ENCODE data around the gene ANO4. TPM values are rescaled to one million over a fixed set of nuclear protein-coding genes. Genes with fewer than 3 reads are reported as not detected.
A peak's percentile ranks its signal among the peaks of the same experiment; 100 is the strongest.
"Not testable (repeated sequence)": the region's sequence is repeated elsewhere in the genome, so short reads cannot be mapped to it uniquely, and the experiment has no call there.

Gene ANO4
- polyA plus RNA-seq, 4 donors, result 1.1 to 2.2 (median 1.6) TPM

- DNase-seq (ENCODE audit: low read depth in 4 of 4, low spot score in 2 of 4), result no peak
Observed at GRCh38 chr12:100867639-100868393, 73.2 kb downstream of the ANO4 start.

- DNase-seq (ENCODE audit: low read depth in 4 of 4, low spot score in 2 of 4), result no peak
Observed at GRCh38 chr12:100868487-100868886, 73.9 kb downstream of the ANO4 start.

DNA sequence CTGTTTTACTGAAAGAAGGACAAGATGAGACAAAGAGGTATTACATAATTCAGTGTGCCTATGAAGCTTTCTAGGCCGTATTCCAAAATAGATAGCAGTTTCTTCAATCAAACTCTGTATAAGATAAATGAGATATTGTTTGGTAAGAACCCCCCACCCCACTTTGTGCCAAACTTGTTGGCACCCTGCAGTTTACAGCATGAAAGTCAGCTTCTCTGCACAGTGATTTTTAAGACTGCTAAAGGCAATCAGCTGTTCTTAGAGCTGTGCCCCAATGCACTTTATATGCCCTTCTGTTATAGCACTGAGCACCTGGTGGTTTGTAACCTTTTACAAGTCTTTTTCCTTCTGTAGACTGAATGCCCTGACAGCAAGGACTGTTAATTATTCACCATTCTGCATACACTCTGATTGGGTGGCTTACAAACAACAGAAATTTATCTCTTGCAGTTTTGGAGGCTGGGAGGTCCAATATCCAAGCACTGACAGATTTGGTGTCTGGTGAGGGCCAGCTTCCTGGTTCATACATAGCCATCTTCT, 76.7 kb downstream of the ANO4 start:
- no peak for DNase-seq (ENCODE audit: low read depth in 4 of 4, low spot score in 2 of 4)

DNA sequence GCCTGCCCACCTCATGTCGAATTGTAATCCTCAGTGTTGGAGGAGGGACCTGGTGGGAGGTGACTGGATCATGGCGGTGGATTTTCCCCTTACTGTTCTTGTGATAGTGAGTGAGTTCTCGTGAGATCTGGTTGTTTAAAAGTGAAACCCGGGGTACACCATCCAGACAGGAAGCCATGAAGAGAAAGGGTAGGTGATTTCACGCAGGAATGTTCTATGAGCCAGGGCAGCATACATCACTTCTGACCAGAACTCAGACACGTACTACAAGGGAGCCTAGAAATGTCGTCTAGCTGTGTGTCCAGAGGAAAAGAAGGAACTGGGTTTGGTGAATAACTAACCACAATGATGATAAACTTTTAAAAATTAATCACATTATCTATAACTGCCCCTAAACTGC, 80.6 kb downstream of the ANO4 start:
- DNase-seq (ENCODE audit: low read depth in 4 of 4, low spot score in 2 of 4), result no peak

DNA sequence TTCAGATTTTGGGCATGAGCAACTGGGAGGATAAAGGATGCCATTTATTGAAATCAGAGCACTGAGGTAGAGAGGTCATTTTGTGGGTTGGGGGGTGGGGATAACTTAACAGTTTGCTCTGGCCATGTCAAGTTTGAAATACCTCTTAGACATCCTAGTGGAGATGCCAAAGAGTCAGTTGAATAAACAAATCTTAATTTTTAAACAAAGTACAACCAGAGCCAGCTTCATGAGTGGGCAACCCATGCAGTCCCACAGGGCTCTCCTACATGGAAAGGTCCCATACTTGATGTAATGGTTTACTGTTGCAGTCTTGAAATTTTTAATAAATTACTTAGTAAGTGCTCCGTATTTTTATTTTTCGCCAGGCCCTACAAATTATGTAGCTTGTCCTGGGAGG, 81.2 kb downstream of the ANO4 start:
- no peak for DNase-seq (ENCODE audit: low read depth in 4 of 4, low spot score in 2 of 4)

DNA sequence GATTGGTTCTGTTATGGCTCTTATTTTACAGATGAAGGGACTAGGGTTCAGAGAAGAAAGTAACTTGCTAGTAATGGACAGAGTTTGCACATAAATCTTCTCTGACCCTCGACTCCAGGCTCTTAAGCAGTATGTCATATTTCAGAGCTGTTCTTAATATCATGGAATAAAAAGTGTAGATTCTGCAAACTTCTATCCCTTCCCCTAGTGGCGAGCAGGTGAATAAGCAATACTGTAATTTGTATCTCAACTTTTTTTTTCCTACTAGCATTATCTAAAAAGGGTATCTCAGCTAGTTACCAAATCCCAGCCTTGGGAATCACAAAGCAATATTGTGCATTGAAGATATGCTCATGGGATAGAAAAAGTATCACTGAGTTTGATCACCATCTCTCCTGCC, 83.2 kb downstream of the ANO4 start:
- DNase-seq (ENCODE audit: low read depth in 4 of 4, low spot score in 2 of 4), result no peak

GRCh38 chr12:100895192-100895591, 100.6 kb downstream of the ANO4 start:
- no peak for DNase-seq (ENCODE audit: low read depth in 4 of 4, low spot score in 2 of 4)

- DNase-seq (ENCODE audit: low read depth in 4 of 4, low spot score in 2 of 4), result no peak
Observed at GRCh38 chr12:100896192-100896591, 101.6 kb downstream of the ANO4 start.

- no peak for DNase-seq (ENCODE audit: low read depth in 4 of 4, low spot score in 2 of 4)
Observed at GRCh38 chr12:100897240-100897639, 102.7 kb downstream of the ANO4 start.

- DNase-seq (ENCODE audit: low read depth in 4 of 4, low spot score in 2 of 4), result no peak
Observed at GRCh38 chr12:100899301-100899700, 104.7 kb downstream of the ANO4 start.

GRCh38 chr12:100900808-100901207, 106.2 kb downstream of the ANO4 start:
- DNase-seq (ENCODE audit: low read depth in 4 of 4, low spot score in 2 of 4), result no peak

DNA sequence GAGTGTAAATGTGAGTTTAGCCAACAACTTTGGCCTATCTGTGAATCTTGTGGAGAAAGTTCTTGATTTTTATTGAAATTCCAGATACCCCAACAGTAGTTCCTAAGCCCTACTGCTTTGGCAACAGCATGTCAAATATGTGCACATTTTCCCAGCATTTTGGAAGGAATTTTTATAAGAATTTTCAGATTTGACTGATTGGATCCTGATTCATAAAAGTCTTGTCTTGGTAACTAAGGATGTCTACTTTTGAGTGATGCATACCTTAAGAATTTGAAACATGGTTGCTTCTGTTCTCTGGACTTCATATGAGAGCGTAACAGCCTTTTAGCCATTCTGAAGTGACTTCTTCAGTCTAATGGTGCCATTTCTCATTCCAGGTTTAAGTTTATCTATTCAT, 106.7 kb downstream of the ANO4 start:
- DNase-seq (ENCODE audit: low read depth in 4 of 4, low spot score in 2 of 4), result no peak

- no peak for DNase-seq (ENCODE audit: low read depth in 4 of 4, low spot score in 2 of 4)
Observed at GRCh38 chr12:100904270-100904669, 109.7 kb downstream of the ANO4 start.

- no peak for DNase-seq (ENCODE audit: low read depth in 4 of 4, low spot score in 2 of 4)
Observed at GRCh38 chr12:100908501-100908900, 113.9 kb downstream of the ANO4 start.

DNA sequence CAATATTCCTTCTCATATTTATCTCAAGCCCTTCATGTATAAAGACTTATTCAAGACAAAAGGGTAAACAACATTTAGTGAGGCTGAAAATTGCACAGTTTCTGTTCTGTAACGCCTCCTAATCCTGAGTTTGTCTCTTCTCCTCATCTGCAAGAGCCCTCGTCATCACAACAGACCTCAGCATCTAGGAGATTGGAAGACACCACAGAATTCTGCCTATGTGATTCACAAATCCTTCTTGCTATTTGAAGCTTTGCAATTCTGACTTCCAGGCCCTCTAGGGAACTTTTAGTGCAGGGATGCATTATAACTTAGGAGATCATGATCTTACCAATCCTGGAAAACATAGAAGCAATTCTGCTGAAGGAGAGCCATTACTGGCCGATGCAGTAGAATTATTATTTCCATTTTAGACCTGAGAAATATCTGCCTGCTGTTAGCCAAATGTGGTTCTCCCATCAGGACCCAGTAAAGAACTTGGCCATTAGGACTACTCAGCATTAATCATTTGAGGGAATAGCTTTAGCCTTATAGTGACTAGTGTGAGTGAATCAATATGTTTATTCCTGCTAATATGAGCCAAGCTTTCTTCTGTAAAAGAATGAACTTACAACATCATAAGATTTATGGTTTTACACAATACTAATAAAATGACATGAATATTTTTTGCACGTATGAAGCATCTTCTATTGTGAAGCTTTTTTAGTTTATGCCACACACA, 119.5 kb downstream of the ANO4 start:
- no peak for DNase-seq (ENCODE audit: low read depth in 4 of 4, low spot score in 2 of 4)

DNA sequence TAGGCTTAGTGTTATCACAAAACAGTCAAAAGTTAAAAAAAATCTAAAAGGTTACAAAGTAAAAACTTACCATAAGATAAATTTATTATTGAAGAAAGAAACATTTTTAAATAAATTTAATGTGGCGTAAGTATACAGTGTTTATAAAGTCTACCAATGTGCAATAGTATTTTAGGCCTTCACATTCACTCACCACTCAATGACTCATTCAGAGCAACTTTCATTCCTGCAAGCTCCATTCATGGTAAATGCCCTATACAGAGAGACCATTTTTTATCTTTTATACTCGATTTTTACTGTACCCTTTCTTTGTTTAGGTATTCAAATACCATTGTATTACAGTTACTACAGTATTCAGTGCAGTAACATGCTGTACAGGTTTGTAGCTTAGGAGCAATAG, 124.5 kb downstream of the ANO4 start:
- no peak for DNase-seq (ENCODE audit: low read depth in 4 of 4, low spot score in 2 of 4)

- no peak for DNase-seq (ENCODE audit: low read depth in 4 of 4, low spot score in 2 of 4)
Observed at GRCh38 chr12:100920493-100920892, 125.9 kb downstream of the ANO4 start.

GRCh38 chr12:100926669-100927248, 132.2 kb downstream of the ANO4 start:
- peak in 2 of 4 donors; percentile 3 to 17 for DNase-seq (ENCODE audit: low read depth in 4 of 4, low spot score in 2 of 4)

DNA sequence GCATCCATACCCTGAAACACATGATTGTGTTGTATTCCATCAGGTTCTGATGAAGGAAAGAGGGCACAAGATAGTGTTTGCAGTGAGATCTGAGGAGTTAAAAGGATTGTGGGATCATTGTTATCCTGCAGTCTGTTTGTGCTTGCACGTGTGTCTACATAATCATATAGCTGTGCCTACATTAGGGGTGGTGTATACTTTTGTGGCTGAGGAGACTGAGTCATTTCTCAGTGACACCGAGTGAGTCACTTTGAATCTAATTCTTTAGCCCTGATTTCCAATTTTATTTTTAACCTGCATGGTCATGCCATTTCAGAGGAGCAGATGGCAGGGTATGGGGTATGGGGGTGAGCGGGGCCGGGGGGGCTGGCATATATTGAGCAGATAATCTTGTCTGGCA, 133.2 kb downstream of the ANO4 start:
- no peak for DNase-seq (ENCODE audit: low read depth in 4 of 4, low spot score in 2 of 4)

DNA sequence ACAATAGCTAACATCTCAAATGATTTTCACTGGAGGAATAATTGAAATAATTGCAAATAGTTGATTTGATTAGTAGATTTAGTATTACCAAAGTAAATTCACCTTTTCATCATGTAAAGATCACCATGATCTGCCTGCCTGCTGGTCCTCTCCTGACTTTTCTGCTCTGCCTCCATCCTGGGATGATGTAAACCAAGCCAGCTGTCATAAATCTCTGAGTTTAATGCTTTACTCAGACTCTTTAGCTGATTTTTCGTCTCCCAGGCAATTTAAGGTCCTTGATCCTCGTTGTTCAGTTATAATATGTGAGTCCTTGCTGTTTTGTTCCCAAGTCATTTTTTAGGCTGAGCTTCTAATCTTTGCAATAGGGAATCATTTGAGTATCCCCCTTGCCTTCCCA, 138.0 kb downstream of the ANO4 start:
- DNase-seq (ENCODE audit: low read depth in 4 of 4, low spot score in 2 of 4), result no peak

DNA sequence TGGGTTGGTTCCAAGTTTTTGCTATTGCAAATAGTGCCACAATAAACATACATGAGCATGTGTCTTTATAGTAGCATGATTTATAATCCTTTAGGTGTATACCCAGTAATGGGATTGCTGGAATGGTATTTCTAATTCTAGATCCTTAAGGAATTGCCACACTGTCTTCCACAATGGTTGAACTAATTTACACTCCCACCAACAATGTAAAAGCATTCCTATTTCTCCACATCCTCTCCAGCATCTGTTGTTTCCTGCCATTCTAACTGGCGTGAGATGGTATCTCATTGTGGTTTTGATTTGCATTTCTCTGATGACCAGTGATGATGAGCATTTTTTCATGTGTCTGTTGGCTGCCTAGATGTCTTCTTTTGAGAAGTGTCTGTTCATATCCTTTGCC, 139.0 kb downstream of the ANO4 start:
- not testable (repeated sequence) for DNase-seq (ENCODE audit: low read depth in 4 of 4, low spot score in 2 of 4)

DNA sequence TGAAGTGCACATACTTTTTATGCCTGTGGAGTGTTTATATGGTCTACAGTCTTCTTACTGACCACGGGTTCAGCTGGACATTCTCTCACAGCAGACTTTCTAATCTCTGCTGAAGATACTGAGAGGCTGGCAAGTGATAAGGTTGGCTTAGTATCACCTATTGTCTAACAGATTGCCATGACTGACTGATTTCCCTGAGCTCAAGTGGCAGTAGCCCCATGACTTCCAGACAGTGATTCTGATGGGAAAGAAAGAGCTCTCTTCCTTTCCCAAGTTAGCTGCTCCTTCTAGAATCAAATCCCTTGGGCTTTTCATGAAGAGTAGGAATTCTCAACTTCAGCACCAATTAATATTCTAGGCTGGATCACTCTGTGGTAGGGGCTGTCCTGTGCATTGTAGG, 141.4 kb downstream of the ANO4 start:
- no peak for DNase-seq (ENCODE audit: low read depth in 4 of 4, low spot score in 2 of 4)
